ENCODE measurements around the gene SLC43A1. TPM values are rescaled to one million over a fixed set of nuclear protein-coding genes. Genes with fewer than 3 reads are reported as not detected.

Gene SLC43A1
- polyA plus RNA-seq, 3 donors: 5.4 to 6.2 (median 5.8) TPM

DNA sequence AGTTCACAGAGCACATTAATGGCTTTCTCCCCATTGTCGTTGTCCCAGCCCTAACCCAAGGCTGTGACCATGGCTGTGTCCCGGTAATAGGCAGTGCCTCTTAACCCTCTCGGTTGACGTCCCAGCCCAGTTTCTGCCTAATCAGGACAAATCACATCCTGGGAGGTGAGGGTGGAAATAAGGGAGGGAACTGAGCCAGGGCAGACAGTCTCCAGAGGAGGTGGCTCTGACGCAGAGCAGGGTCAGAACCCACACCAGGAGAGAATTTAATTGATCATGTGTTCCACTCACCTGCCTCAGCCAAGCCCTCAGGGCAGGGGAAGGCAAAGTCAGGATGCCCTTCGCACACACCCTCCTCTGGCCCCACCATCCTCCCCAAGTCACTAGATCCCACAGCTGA is 17.0 kb downstream of the SLC43A1 start:
- Mint-ChIP-seq H3K27me3 (ENCODE audit: low read depth in 3 of 3) (peaks cover 0 to 1% (median 0%) of the 10 kb centered on the region in 3 donors), H3K4me3 (no peak overlapping the region), H3K36me3 (peaks cover 25 to 53% of the 10 kb centered on the region in 2 donors), H3K4me1 (peaks cover 8% of the 10 kb centered on the region), H3K9me3 (no peaks in the 10 kb centered on the region), H3K27ac (no peak overlapping the region)
- Histone ChIP-seq H3K36me3 (replicated peaks in 1 of 2; ENCODE audit: control insufficient read depth in 1 of 2, insufficient read depth in 2 of 2, low read length in 2 of 2) (peaks cover 18 to 29% of the 10 kb centered on the region in 2 donors), H3K9ac (ENCODE audit: insufficient read depth, low read length, poor library complexity, severe bottlenecking) (no peak overlapping the region), H3K27me3 (ENCODE audit: control insufficient read depth in 2 of 2, insufficient read depth in 2 of 2, low read length in 2 of 2) (no peaks in the 10 kb centered on the region), H3K79me2 (ENCODE audit: insufficient read depth, low read length) (no peaks in the 10 kb centered on the region), H2AFZ (ENCODE audit: insufficient read depth, low read depth, low read length, poor library complexity, severe bottlenecking) (no peak overlapping the region), H3K9me3 (replicated peaks in 1 of 2; ENCODE audit: control insufficient read depth in 1 of 2, insufficient read depth in 1 of 2, low read length in 2 of 2) (no peaks in the 10 kb centered on the region), H3K4me3 (replicated peaks in 1 of 3; ENCODE audit: low read depth in 2 of 3, low read length in 3 of 3) (no peak overlapping the region), H4K20me1 (ENCODE audit: insufficient read depth, low read length) (no peaks in the 10 kb centered on the region), H3K4me1 (ENCODE audit: control insufficient read depth in 1 of 2, insufficient read depth in 2 of 2, low read length in 2 of 2) (peaks cover 4 to 10% of the 10 kb centered on the region in 2 donors), H3K4me2 (replicated peaks; ENCODE audit: extremely low read depth, low read length, poor library complexity, severe bottlenecking) (no peak overlapping the region), H3K27ac (ENCODE audit: low read depth in 1 of 2, low read length in 2 of 2) (no peak overlapping the region)
- no peak for DNase-seq
- TF ChIP-seq, protein P1, sequence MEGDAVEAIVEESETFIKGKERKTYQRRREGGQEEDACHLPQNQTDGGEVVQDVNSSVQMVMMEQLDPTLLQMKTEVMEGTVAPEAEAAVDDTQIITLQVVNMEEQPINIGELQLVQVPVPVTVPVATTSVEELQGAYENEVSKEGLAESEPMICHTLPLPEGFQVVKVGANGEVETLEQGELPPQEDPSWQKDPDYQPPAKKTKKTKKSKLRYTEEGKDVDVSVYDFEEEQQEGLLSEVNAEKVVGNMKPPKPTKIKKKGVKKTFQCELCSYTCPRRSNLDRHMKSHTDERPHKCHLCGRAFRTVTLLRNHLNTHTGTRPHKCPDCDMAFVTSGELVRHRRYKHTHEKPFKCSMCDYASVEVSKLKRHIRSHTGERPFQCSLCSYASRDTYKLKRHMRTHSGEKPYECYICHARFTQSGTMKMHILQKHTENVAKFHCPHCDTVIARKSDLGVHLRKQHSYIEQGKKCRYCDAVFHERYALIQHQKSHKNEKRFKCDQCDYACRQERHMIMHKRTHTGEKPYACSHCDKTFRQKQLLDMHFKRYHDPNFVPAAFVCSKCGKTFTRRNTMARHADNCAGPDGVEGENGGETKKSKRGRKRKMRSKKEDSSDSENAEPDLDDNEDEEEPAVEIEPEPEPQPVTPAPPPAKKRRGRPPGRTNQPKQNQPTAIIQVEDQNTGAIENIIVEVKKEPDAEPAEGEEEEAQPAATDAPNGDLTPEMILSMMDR (IDR thresholded peaks at IDR 0.05): no peak
- intact Hi-C loops (cut with micrococcal nuclease): no loop called here
- 100% methylated on average over 1 of the region's 6 CpGs for WGBS (ENCODE audit: insufficient coverage)

DNA sequence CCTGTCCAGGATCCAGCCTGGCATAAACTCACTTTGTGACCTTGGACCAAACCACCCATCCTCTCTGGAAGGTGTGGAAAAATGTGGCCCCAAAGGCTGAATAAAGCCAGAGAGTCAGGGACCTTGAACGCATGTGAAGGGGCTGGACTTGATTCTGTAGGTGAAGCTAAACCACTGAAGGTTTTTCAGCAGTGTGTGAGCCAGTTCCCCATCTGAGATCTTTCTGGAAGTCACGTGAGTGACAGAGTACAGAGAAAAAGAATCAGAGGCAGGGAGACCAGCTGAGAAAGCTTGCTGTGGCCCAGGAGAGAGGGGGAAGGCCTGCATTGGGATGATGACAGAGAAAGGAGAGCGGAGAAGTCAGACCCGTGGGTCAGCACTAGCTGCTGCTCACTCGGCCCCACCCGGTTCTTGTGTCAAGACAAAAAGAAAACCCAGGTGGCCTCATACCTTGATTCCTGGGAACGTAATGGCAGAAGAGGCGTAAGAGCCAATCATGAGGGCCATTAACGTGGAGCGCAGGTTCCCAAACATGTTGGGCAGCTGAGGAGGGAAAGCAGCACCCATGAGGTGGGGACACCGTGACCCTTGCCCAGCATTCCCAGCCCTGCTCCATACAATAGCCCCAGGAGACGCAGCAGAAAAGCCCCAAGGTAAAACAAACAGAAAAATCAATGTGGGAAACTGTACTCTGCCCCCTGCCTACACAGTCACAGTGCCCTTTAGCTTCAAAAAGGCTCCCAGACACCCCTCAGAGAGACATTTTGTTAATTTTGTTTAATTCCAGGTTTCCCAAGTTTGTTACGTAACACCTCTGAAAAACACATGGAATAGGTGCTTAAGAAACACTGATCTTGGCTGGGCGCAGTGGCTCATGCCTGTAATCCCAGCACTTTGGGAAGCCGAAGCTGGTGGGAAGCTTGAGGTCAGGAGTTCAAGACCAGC is 17.9 kb downstream of the SLC43A1 start:
- Histone ChIP-seq H3K36me3 (replicated peaks in 1 of 2; ENCODE audit: control insufficient read depth in 1 of 2, insufficient read depth in 2 of 2, low read length in 2 of 2) (peaks cover 18 to 28% of the 10 kb centered on the region in 2 donors), H3K4me2 (replicated peaks; ENCODE audit: extremely low read depth, low read length, poor library complexity, severe bottlenecking) (no peak overlapping the region), H3K79me2 (ENCODE audit: insufficient read depth, low read length) (no peaks in the 10 kb centered on the region), H3K4me1 (ENCODE audit: control insufficient read depth in 1 of 2, insufficient read depth in 2 of 2, low read length in 2 of 2) (peaks cover 4 to 10% of the 10 kb centered on the region in 2 donors), H4K20me1 (ENCODE audit: insufficient read depth, low read length) (no peaks in the 10 kb centered on the region), H3K27ac (ENCODE audit: low read depth in 1 of 2, low read length in 2 of 2) (no peak overlapping the region), H3K4me3 (replicated peaks in 1 of 3; ENCODE audit: low read depth in 2 of 3, low read length in 3 of 3) (no peak overlapping the region), H3K9ac (ENCODE audit: insufficient read depth, low read length, poor library complexity, severe bottlenecking) (no peak overlapping the region), H3K9me3 (replicated peaks in 1 of 2; ENCODE audit: control insufficient read depth in 1 of 2, insufficient read depth in 1 of 2, low read length in 2 of 2) (no peaks in the 10 kb centered on the region), H2AFZ (ENCODE audit: insufficient read depth, low read depth, low read length, poor library complexity, severe bottlenecking) (no peak overlapping the region), H3K27me3 (ENCODE audit: control insufficient read depth in 2 of 2, insufficient read depth in 2 of 2, low read length in 2 of 2) (no peaks in the 10 kb centered on the region)
- 96% methylated on average over 13 of the region's 15 CpGs for whole genome bisulfite sequencing (ENCODE audit: insufficient coverage)
- TF ChIP-seq, protein P1 (IDR thresholded peaks at IDR 0.05): no peak
- H3K4me1 Mint-ChIP-seq: peaks cover 8% of the 10 kb centered on the region
- no peak overlapping the region for H3K4me3 Mint-ChIP-seq
- DNase-seq: no peak
- H3K27ac Mint-ChIP-seq: peak overlapping the region in 3 of 7 donors; percentile 18 to 76 (median 36)
- peaks cover 0 to 1% (median 0%) of the 10 kb centered on the region in 3 donors for H3K27me3 Mint-ChIP-seq (ENCODE audit: low read depth in 3 of 3)
- intact Hi-C loops (cut with micrococcal nuclease): no loop called here
- peaks cover 25 to 45% of the 10 kb centered on the region in 2 donors for H3K36me3 Mint-ChIP-seq
- no peaks in the 10 kb centered on the region for H3K9me3 Mint-ChIP-seq
